LNCAP (cell line): Measurements from ENCODE around the gene NEU4.

Experiments used
- TF ChIP-seq, protein P1 (sequence below): fragments of 450-650 bp; IDR thresholded peaks from 2 replicates; pipeline ENCODE4 v1.5.1; 2017; ENCODE audit warnings: mild to moderate bottlenecking

NEU4 gene

DNA sequence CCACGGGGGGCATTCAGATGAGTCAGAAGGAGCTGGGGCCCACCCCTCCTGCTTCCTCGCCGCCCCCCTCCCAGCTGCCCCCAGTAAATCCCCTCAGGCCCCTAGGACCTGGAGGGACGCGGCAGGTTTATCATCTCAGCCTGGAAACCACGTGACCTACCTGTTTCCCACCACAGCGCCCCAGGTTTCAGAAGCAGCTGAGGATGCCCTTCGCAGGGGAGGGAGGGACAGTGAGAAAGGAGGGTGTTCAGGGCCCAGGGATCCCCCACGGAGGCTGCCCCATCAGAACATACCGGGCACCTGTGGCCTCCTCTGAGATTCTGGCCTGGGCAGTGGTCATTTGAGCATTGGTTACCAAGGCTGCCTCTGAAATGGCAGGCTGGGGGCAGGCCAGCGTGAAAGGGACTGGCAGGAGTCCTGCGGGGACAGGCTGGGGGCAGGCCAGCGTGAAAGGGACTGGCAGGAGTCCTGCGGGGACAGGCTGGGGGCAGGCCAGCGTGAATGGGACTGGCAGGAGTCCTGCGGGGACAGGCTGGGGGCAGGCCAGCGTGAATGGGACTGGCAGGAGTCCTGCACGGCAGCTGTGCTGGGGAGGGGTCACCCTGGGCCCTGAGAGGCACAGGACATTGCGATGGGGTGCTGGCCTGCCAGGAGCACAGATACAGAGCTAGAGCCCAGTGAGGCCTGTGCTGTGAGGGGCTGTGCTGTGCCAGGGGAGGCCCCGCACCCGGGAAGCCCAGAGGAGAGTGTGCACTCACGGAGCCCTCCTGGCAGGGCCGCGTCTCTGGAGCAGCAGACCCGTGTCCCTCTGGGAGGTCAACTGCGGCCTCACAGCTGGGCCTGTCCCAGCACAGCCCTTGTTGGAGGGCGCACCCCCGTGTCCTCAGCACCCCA lies 1.6 kb downstream of the NEU4 start:
- TF ChIP-seq, protein P1, sequence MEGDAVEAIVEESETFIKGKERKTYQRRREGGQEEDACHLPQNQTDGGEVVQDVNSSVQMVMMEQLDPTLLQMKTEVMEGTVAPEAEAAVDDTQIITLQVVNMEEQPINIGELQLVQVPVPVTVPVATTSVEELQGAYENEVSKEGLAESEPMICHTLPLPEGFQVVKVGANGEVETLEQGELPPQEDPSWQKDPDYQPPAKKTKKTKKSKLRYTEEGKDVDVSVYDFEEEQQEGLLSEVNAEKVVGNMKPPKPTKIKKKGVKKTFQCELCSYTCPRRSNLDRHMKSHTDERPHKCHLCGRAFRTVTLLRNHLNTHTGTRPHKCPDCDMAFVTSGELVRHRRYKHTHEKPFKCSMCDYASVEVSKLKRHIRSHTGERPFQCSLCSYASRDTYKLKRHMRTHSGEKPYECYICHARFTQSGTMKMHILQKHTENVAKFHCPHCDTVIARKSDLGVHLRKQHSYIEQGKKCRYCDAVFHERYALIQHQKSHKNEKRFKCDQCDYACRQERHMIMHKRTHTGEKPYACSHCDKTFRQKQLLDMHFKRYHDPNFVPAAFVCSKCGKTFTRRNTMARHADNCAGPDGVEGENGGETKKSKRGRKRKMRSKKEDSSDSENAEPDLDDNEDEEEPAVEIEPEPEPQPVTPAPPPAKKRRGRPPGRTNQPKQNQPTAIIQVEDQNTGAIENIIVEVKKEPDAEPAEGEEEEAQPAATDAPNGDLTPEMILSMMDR: no peak

DNA sequence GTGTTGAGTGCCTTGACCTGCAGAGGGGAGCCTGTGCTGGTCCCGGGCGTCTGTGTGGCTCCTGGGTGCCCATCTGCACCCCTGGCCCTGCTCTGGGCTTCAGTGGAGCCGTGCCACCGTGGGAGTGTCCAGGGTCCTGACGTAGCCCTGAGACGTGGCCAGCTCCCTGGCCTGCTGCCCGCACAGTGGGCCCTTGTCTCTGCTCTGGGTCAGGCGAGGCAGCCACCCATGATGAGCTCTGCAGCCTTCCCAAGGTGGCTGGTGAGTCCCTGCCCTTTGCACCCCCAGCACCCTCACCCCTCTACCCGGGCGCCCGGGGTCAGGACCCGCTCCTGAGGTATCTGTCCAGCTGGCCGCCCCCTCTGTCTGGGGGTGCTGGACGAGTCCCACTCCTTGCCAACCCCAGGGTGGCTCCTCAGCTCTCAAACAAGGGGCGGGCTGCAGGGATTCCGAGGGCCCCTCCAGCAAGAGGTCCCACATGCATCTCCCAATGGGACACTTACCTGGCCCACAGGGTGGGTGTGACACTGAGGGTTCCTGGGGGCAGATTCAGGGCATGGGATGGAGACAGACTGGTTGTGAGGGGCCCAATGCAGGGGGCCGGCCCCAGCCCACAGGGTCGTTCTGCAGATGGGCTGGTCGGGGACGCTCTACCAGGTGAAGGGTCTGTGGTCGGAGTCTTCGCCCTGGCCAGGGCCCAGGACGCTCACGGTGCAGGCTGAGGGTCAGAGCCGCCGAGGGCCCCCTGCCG lies 2.4 kb downstream of the NEU4 start:
- TF ChIP-seq, protein P1: no peak

DNA sequence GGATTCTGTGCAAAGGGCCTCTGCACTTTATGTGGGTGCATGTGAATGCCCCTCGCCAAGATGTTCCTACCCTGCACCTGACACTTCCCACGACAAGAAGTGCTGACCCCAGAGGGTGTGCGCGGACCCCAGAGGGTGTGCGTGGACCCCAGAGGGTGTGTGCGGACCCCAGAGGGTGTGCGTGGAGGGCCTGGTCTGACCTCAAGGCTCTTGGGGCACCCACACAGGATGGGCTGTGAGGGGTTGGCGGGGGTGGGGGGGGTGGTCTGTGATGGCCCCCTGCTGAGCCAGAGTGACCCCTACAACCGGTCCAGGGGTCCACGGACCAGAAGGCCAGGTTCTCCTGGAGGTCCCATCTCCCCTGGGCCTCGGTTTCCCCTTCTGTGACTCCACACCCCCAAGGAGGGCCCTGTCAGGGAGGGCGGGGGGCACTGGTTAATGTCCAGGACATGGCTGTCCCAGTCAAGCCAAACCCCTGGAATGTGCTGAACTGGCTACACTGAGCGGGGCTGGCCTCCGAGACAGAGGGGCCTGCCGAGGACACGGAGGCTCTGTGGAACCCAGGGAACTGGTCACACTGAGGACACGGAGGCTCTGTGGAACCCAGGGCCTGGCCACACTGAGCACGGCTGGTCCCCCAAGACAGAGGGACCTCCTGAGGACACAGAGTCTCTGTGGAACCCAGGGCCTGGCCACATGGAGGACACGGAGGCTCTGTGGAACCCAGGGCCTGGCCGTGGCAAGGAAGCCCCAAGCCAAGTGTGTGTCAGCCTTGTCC lies 3.1 kb downstream of the NEU4 start:
- TF ChIP-seq, protein P1: no peak

DNA sequence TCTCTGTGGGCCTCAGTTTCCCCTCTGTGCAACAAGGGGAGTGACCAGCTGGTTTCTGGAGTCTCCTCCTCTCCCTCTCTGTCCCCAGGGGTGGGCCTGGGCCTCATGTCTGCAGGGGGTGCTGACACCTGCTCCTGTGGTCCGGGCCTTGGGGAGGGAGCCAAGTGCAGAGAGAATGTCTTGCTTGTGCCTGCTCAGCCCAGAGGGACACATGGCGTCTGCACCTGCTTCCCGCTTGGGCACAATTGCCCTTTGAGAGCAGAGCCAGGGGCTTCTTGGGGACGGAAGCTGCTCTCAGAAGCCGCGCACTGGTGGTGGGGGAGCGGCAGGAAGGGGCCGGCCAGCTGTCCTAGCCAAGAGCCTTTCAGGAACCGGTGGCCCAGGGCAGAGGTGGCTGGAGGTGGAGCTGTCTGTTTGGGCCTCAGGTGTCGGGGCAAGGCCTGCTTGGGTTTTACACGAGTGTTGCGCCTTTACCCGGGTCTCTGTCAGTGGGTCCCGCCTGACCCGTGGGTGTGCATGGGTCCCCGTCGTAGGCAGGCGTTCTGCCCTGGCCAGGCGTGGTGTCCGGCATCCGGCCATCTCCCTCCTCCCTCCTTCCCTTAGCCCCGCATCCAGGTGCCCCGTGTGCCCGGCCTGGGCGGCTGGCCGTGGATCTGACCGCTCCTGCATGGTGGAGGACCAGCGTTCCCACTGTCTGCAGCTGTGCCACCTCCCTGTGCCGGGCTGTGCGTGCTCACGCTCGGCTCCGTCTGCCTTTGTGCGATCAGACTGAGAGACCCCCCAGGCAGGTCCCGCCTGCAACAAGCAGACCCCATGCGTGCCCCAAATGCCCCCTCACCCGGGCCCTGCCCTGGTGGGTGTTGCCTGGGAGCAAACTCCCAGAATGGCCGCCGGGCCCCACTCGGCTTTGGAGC lies 4.0 kb downstream of the NEU4 start:
- TF ChIP-seq, protein P1: no peak

DNA sequence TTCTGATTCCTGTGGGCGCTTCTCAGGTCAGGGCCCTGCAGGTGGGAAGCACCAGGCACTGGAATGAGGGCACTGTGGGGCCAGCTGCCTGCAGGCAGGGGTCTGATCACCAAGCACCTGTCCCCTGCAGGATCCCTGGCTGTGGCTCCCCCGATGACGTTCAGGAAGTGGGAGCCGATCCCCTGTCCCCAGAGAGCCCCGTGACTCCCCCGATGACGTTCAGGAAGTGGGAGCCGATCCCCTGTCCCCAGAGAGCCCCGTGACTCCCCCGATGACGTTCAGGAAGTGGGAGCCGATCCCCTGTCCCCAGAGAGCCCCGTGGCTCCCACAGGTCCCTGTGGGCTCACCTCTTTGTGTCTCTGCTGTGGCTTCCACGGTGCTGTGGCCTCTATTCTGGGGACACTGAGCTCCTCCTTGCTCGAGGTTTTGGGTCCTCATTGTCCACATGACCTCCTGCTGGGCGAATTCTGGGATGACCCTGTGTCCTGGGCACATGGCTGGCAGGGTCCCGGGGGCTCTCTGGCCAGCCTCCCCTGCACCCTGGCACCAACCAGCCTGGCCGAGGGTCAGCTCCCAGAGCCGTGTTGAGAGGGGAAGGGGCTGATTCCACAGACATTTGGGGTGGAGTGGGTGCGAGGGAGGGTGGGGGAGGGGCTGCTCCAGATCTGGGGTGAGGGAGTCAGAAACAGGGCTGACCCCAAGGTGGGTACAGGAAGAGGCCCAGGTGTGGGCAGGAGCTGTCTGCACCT lies 4.8 kb downstream of the NEU4 start:
- TF ChIP-seq, protein P1: no peak

DNA sequence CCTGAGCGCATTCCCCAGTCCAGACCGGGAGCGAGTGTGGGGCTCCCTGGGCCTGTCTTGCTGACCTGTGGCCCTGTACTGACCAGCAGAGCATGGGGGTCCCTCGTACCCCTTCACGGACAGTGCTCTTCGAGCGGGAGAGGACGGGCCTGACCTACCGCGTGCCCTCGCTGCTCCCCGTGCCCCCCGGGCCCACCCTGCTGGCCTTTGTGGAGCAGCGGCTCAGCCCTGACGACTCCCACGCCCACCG lies 5.3 kb downstream of the NEU4 start:
- TF ChIP-seq, protein P1: no peak
